Kidney tubule cell (primary cell): ENCODE data around the gene KRTAP5-6.
"Not testable (repeated sequence)": the region's sequence is repeated elsewhere in the genome, so short reads cannot be mapped to it uniquely, and the experiment has no call there.

ENCODE experiments used
- DNase-seq: peaks from one replicate; pipeline ENCODE4 v3.0.0-alpha.2; 2018; ENCODE audit warnings: low spot score

The KRTAP5-6 gene

GRCh38 chr11:1661454-1662269 lies 35.3 kb upstream of the KRTAP5-6 start:
- peak; percentile 37 for DNase-seq

GRCh38 chr11:1662699-1663283 lies 34.2 kb upstream of the KRTAP5-6 start:
- not testable (repeated sequence) for DNase-seq

GRCh38 chr11:1665313-1665712 lies 31.7 kb upstream of the KRTAP5-6 start:
- no peak for DNase-seq

GRCh38 chr11:1667121-1667850 lies 29.7 kb upstream of the KRTAP5-6 start:
- DNase-seq, result no peak

GRCh38 chr11:1667906-1668305 lies 29.1 kb upstream of the KRTAP5-6 start:
- DNase-seq, result no peak

GRCh38 chr11:1668911-1669473 lies 28.0 kb upstream of the KRTAP5-6 start:
- DNase-seq, result no peak

GRCh38 chr11:1669546-1670218 lies 27.3 kb upstream of the KRTAP5-6 start:
- no peak for DNase-seq

- not testable (repeated sequence) for DNase-seq
Observed at GRCh38 chr11:1670457-1670856, 26.5 kb upstream of the KRTAP5-6 start.

- DNase-seq, result no peak
Observed at GRCh38 chr11:1670905-1671371, 26.1 kb upstream of the KRTAP5-6 start.

GRCh38 chr11:1671658-1672057 lies 25.3 kb upstream of the KRTAP5-6 start:
- no peak for DNase-seq

GRCh38 chr11:1672613-1673350 lies 24.2 kb upstream of the KRTAP5-6 start:
- DNase-seq, result no peak

- DNase-seq, result no peak
Observed at GRCh38 chr11:1673446-1674172, 23.4 kb upstream of the KRTAP5-6 start.

- no peak for DNase-seq
Observed at GRCh38 chr11:1674173-1675131, 22.5 kb upstream of the KRTAP5-6 start.

- DNase-seq, result no peak
Observed at GRCh38 chr11:1675536-1676228, 21.3 kb upstream of the KRTAP5-6 start.

GRCh38 chr11:1676229-1676740 lies 20.7 kb upstream of the KRTAP5-6 start:
- no peak for DNase-seq

GRCh38 chr11:1679881-1680280 lies 17.1 kb upstream of the KRTAP5-6 start:
- no peak for DNase-seq

- DNase-seq, result no peak
Observed at GRCh38 chr11:1682225-1682905, 14.6 kb upstream of the KRTAP5-6 start.

GRCh38 chr11:1683216-1683615 lies 13.8 kb upstream of the KRTAP5-6 start:
- not testable (repeated sequence) for DNase-seq
